ENCODE measurements around the gene SAP30L.

The SAP30L gene

DNA sequence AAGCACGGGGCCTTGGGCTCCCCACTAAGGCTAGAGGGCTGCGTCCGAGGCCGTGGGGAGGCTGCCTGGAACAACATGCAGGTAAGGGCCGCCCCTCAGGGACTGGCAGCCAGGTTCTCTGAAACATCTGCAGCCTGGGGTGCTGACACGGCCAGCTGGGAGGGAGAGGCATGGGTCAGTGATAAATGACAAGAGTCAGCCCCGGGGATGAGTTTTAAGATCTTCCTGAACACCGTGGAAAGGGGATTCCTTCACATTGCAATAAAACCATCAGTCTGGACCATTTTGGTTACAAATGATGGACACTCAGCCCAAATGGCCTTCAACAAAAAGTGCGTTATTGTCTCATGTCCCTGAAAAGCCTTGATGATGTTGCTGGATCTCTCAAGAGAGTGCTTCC is 32.9 kb upstream of the SAP30L start:
- TF ChIP-seq POLR2AphosphoS5 (IDR thresholded peaks at IDR 0.05; ENCODE audit: low read depth, low read length) (no peak), TAF1 (IDR thresholded peaks at IDR 0.05; ENCODE audit: low read depth, low read length) (no peak), POU2F2 (IDR thresholded peaks at IDR 0.05; ENCODE audit: low read depth, low read length) (no peak), SPI1 (IDR thresholded peaks at IDR 0.05; ENCODE audit: low read depth, low read length) (no peak), POLR2A (IDR thresholded peaks at IDR 0.05; ENCODE audit: low read depth, low read length) (no peak), PAX5 (IDR thresholded peaks at IDR 0.05; ENCODE audit: insufficient read depth, low read length, severe bottlenecking) (no peak)
- no peak for DNase-seq (ENCODE audit: insufficient read length, low spot score)
- FAIRE-seq: no peak

- no peak for FAIRE-seq
- TF ChIP-seq PAX5 (IDR thresholded peaks at IDR 0.05; ENCODE audit: insufficient read depth, low read length, severe bottlenecking) (no peak), POU2F2 (IDR thresholded peaks at IDR 0.05; ENCODE audit: low read depth, low read length) (no peak), SPI1 (IDR thresholded peaks at IDR 0.05; ENCODE audit: low read depth, low read length) (no peak)
- DNase-seq (ENCODE audit: insufficient read length, low spot score): no peak
These were observed 30.7 kb upstream of the SAP30L start for GRCh38 chr5:154415114-154415513.

GRCh38 chr5:154418344-154418820 is 27.4 kb upstream of the SAP30L start:
- DNase-seq (ENCODE audit: insufficient read length, low spot score): no peak
- FAIRE-seq: no peak
- TF ChIP-seq POU2F2 (IDR thresholded peaks at IDR 0.05; ENCODE audit: low read depth, low read length) (no peak), POLR2AphosphoS5 (IDR thresholded peaks at IDR 0.05; ENCODE audit: low read depth, low read length) (no peak), PAX5 (IDR thresholded peaks at IDR 0.05; ENCODE audit: insufficient read depth, low read length, severe bottlenecking) (no peak), POLR2A (IDR thresholded peaks at IDR 0.05; ENCODE audit: low read depth, low read length) (no peak), SPI1 (IDR thresholded peaks at IDR 0.05; ENCODE audit: low read depth, low read length) (no peak), TAF1 (IDR thresholded peaks at IDR 0.05; ENCODE audit: low read depth, low read length) (no peak)

DNA sequence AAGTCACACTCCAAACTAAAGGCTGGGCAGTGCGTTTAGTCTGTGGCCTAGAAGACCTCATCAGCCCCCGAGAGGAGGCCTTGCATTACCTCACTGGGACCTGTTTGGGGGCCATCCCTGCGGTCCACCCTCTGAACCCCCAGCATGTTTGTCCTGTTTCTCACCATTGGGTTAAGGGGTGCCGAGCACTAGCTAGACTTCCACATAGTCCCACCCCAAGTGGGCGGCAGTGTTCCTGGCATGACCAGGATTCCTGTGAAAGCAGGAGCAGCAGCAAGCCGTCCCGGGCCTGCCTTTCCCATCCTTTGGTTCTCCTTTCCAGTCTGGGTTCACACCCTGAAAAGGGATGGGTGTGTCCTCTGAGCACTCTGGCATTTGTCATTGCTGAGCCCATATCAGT is 26.6 kb upstream of the SAP30L start:
- FAIRE-seq (no peak), DNase-seq (ENCODE audit: insufficient read length, low spot score) (no peak)
- no peak for TF ChIP-seq PAX5 (IDR thresholded peaks at IDR 0.05; ENCODE audit: insufficient read depth, low read length, severe bottlenecking)
- no peak for TF ChIP-seq POLR2AphosphoS5 (IDR thresholded peaks at IDR 0.05; ENCODE audit: low read depth, low read length)
- TF ChIP-seq POLR2A (IDR thresholded peaks at IDR 0.05; ENCODE audit: low read depth, low read length): no peak
- TF ChIP-seq POU2F2 (IDR thresholded peaks at IDR 0.05; ENCODE audit: low read depth, low read length): no peak
- TF ChIP-seq TAF1 (IDR thresholded peaks at IDR 0.05; ENCODE audit: low read depth, low read length): no peak
- no peak for TF ChIP-seq SPI1 (IDR thresholded peaks at IDR 0.05; ENCODE audit: low read depth, low read length)

DNA sequence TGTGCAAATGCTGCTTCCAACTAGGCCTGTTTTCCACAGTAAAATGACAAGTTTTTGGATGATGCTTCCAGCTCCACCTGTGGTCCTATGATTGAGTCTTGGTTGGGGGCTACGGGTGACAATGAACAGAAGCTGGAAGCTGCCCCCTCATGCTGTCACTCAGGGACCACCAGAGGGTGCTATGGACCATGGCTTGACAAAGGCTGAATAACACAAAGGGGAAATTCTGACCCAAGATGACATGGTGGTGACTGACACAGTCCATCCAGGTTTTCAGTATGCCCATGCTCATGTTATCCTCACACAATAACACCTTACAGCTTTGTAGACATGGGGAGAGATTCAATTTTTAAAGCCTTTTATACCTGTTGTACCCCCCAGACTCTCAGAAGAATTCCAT is 23.9 kb upstream of the SAP30L start:
- no peak for TF ChIP-seq TAF1 (IDR thresholded peaks at IDR 0.05; ENCODE audit: low read depth, low read length)
- no peak for FAIRE-seq
- no peak for DNase-seq (ENCODE audit: insufficient read length, low spot score)

DNA sequence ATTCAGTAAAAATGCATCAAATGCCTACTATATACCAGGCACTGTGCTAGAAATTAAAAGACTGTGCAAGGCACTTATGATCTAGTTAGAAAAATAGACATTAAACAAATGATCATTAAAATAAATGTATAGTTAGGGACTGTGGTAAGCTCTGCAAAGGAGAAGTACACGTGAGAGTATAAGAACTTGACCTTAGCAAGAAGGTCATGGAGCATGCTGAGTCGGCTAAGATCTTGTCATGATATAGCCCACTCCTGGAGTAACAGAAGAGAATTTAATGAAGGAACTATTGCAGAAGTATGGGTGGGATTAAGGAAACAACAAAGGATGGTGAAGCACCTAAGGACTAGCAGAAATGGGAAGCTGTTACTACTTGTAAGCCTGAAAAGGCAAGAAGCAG is 23.5 kb upstream of the SAP30L start:
- FAIRE-seq: no peak
- TF ChIP-seq POLR2A (IDR thresholded peaks at IDR 0.05; ENCODE audit: low read depth, low read length) (no peak), SPI1 (IDR thresholded peaks at IDR 0.05; ENCODE audit: low read depth, low read length) (no peak), POU2F2 (IDR thresholded peaks at IDR 0.05; ENCODE audit: low read depth, low read length) (no peak), POLR2AphosphoS5 (IDR thresholded peaks at IDR 0.05; ENCODE audit: low read depth, low read length) (no peak), TAF1 (IDR thresholded peaks at IDR 0.05; ENCODE audit: low read depth, low read length) (no peak), PAX5 (IDR thresholded peaks at IDR 0.05; ENCODE audit: insufficient read depth, low read length, severe bottlenecking) (no peak)
- no peak for DNase-seq (ENCODE audit: insufficient read length, low spot score)

DNA sequence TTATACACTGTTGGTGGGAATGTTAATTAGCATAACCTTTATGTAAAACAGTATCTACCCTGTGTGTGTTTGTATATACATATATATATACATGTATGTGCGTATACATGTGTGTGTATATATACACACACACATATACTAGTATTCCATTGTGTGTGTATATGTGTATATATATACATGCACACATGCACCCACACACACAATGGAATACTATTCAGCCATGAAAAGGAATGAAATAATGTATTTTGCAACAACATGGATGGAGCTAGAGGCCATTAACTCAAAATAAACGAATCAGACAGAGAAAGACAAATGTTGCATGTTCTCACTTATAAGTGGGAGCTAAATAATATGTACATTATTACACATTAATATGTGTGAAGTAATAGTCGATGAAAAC is 17.6 kb upstream of the SAP30L start:
- TF ChIP-seq POU2F2 (IDR thresholded peaks at IDR 0.05; ENCODE audit: low read depth, low read length) (no peak), PAX5 (IDR thresholded peaks at IDR 0.05; ENCODE audit: insufficient read depth, low read length, severe bottlenecking) (no peak), POLR2A (IDR thresholded peaks at IDR 0.05; ENCODE audit: low read depth, low read length) (no peak), SPI1 (IDR thresholded peaks at IDR 0.05; ENCODE audit: low read depth, low read length) (no peak), TAF1 (IDR thresholded peaks at IDR 0.05; ENCODE audit: low read depth, low read length) (no peak), POLR2AphosphoS5 (IDR thresholded peaks at IDR 0.05; ENCODE audit: low read depth, low read length) (no peak)
- DNase-seq (ENCODE audit: insufficient read length, low spot score): no peak
- no peak for FAIRE-seq

DNA sequence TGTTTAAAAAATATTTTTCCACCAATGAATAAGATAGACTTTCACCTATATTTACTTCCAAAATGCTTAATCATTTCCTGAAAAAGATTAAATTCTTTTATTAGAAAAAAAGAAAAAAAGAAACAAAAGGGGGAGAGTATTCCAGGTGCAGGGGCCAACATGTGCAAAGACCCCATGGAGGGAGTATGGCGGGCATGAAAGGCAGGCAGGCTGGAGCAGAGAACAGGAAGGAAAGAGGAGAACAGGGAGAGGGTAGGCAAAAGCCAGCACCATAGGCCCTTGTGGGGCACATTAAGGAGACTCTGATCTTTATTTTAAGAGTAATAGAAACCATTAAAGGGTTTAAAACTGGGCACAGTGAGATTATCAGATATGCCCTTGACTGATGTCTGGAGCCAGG is 16.5 kb upstream of the SAP30L start:
- TF ChIP-seq POLR2A (IDR thresholded peaks at IDR 0.05; ENCODE audit: low read depth, low read length) (no peak), POU2F2 (IDR thresholded peaks at IDR 0.05; ENCODE audit: low read depth, low read length) (no peak), SPI1 (IDR thresholded peaks at IDR 0.05; ENCODE audit: low read depth, low read length) (no peak), PAX5 (IDR thresholded peaks at IDR 0.05; ENCODE audit: insufficient read depth, low read length, severe bottlenecking) (no peak), POLR2AphosphoS5 (IDR thresholded peaks at IDR 0.05; ENCODE audit: low read depth, low read length) (no peak), TAF1 (IDR thresholded peaks at IDR 0.05; ENCODE audit: low read depth, low read length) (no peak)
- no peak for FAIRE-seq

GRCh38 chr5:154430466-154430865 is 15.3 kb upstream of the SAP30L start:
- DNase-seq (ENCODE audit: insufficient read length, low spot score) (no peak), FAIRE-seq (no peak)
- TF ChIP-seq POLR2A (IDR thresholded peaks at IDR 0.05; ENCODE audit: low read depth, low read length): no peak
- TF ChIP-seq POU2F2 (IDR thresholded peaks at IDR 0.05; ENCODE audit: low read depth, low read length): no peak
- no peak for TF ChIP-seq TAF1 (IDR thresholded peaks at IDR 0.05; ENCODE audit: low read depth, low read length)
- TF ChIP-seq PAX5 (IDR thresholded peaks at IDR 0.05; ENCODE audit: insufficient read depth, low read length, severe bottlenecking): no peak
- no peak for TF ChIP-seq POLR2AphosphoS5 (IDR thresholded peaks at IDR 0.05; ENCODE audit: low read depth, low read length)
- no peak for TF ChIP-seq SPI1 (IDR thresholded peaks at IDR 0.05; ENCODE audit: low read depth, low read length)

More for the DNA sequence above, 16.5 kb upstream of the SAP30L start:
- no peak for DNase-seq (ENCODE audit: insufficient read length, low spot score)

DNA sequence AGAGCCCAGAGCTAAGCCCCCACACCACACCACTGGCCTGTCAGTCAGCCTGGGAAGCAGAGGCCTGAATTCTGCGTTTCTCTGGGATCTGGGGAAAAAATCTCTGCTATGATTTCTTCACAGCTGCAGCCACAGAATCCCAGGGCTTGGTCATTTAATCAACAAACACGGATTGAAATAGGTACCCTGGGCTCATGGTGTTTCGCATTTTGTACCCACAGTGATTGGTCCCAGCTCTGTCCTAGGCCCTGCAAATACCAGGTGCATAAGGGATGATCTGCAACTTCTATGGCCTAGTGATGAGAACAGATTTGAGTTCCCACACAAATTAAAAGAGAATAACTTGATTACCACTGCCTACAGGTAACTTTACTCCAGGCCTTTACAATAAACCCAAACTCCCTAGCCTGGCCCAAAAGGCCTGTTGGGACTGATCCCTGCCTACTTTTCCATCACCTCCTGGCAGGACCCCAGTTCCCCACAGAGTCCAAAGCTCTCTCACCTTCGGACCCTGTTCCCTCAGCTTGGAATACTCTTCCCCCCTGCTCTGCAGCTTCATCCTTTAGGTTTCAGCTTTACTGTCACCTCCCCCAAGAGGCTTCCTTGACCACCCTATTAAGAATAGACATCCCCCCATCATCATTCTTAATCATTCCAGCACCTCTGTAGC is 14.7 kb upstream of the SAP30L start:
- no peak for FAIRE-seq
- TF ChIP-seq POU2F2 (IDR thresholded peaks at IDR 0.05; ENCODE audit: low read depth, low read length) (no peak), TAF1 (IDR thresholded peaks at IDR 0.05; ENCODE audit: low read depth, low read length) (no peak), PAX5 (IDR thresholded peaks at IDR 0.05; ENCODE audit: insufficient read depth, low read length, severe bottlenecking) (no peak), SPI1 (IDR thresholded peaks at IDR 0.05; ENCODE audit: low read depth, low read length) (no peak), POLR2A (IDR thresholded peaks at IDR 0.05; ENCODE audit: low read depth, low read length) (no peak), POLR2AphosphoS5 (IDR thresholded peaks at IDR 0.05; ENCODE audit: low read depth, low read length) (no peak)
- DNase-seq (ENCODE audit: insufficient read length, low spot score): no peak

Measured in GM12891 (cell line).